Suprapubic skin (tissue), 4 donors: Measurements from ENCODE around the gene ANK2. TPM values are rescaled to one million over a fixed set of nuclear protein-coding genes. Genes with fewer than 3 reads are reported as not detected.

Experiments used
- DNase-seq, 2 donors: peaks; one replicate each; pipeline ENCODE4 v3.0.0-alpha.2; 2019; ENCODE audit warnings: low spot score in 2 of 2
- H3K27ac ChIP-seq: fragments of 200-600 bp; sonication (generic); one replicate; pipeline ENCODE4 v1.5.1; 2019
- H3K27me3 ChIP-seq: fragments of 200-600 bp; sonication (generic); one replicate; pipeline ENCODE4 v1.5.1; 2019
- H3K36me3 ChIP-seq: fragments of 200-600 bp; sonication (generic); one replicate; pipeline ENCODE4 v1.5.1; 2019
- H3K4me1 ChIP-seq: fragments of 200-600 bp; sonication (generic); one replicate; pipeline ENCODE4 v1.5.1; 2019
- H3K4me3 ChIP-seq: fragments of 200-600 bp; sonication (generic); one replicate; pipeline ENCODE4 v1.5.1; 2019; ENCODE audit warnings: mild to moderate bottlenecking
- H3K9me3 ChIP-seq: fragments of 200-600 bp; sonication (generic); one replicate; pipeline ENCODE4 v1.5.1; 2019
- EP300 ChIP-seq: sonication (generic); formaldehyde crosslinking; IDR thresholded peaks from one replicate; pipeline ENCODE4 v1.6.1; 2017; ENCODE audit warnings: antibody characterized with exemption
- POLR2A ChIP-seq, 2 donors: fragments of 450-650 bp; IDR thresholded peaks; one replicate each; pipeline ENCODE4 v1.6.1; 2017; ENCODE audit warnings: antibody characterized with exemption in 2 of 2, mild to moderate bottlenecking in 2 of 2, moderate library complexity in 2 of 2
- POLR2AphosphoS5 ChIP-seq, 3 donors: sonication (generic); formaldehyde crosslinking; IDR thresholded peaks; one replicate each; pipeline ENCODE4 v1.6.1; 2017; ENCODE audit warnings: antibody characterized with exemption in 3 of 3
- WGBS: methylation state at CpG from one replicate; pipeline ENCODE4 v1.1.5; 2018; 5-methylcytosine and 5-hydroxymethylcytosine counted together
- total RNA-seq, 4 donors: library from RNA; depleted of rRNA; stranded (reverse); fragments of >200 nt; gene quantifications; one replicate each; pipeline ENCODE4 v1.1.0, GENCODE V29; 2016
- TF ChIP-seq, protein P1 (sequence below), 2 donors: fragments of 200-600 bp in 1 of 2; fragments of 450-650 bp in 1 of 2; sonication (generic) in 1 of 2; IDR thresholded peaks; one replicate each; pipeline ENCODE4 v1.5.1; 2016 to 2019; ENCODE audit warnings: antibody characterized with exemption in 2 of 2, mild to moderate bottlenecking in 1 of 2, moderate library complexity in 1 of 2

Gene ANK2
- total RNA-seq, 4 donors from 2014 or later = 7.7 to 15.2 (median 11.2) TPM

DNA sequence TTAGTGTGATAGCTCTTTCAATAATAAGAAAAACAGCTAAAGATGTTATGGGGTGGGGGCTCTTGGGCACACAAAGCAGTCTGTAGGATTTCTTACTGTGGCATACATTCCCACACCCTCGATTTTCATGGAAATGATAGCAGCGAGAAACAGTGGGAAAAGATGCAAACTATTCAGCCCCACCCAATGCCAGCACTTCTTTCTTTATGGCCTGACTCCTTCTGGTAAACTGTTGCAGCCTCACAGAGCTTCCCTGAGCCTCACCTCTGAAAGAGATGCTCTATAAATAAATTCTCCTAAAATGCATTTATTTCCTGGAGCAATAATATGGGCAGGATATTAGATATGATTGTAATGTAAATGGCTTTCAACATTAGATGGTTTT lies 910 bp downstream of the ANK2 start:
- DNase-seq = no peak
- Histone ChIP-seq H3K9me3 (no peaks in the 10 kb centered on the region), H3K27me3 (no peaks in the 10 kb centered on the region), H3K4me3 (peak overlapping the region; percentile 19), H3K27ac (no peak overlapping the region), H3K36me3 (no peaks in the 10 kb centered on the region), H3K4me1 (no peaks in the 10 kb centered on the region)
- 16% methylated on average over 2 of the region's 2 CpGs for WGBS
- TF ChIP-seq POLR2AphosphoS5 (IDR thresholded peaks at IDR 0.05) = no peak
- TF ChIP-seq, protein P1, sequence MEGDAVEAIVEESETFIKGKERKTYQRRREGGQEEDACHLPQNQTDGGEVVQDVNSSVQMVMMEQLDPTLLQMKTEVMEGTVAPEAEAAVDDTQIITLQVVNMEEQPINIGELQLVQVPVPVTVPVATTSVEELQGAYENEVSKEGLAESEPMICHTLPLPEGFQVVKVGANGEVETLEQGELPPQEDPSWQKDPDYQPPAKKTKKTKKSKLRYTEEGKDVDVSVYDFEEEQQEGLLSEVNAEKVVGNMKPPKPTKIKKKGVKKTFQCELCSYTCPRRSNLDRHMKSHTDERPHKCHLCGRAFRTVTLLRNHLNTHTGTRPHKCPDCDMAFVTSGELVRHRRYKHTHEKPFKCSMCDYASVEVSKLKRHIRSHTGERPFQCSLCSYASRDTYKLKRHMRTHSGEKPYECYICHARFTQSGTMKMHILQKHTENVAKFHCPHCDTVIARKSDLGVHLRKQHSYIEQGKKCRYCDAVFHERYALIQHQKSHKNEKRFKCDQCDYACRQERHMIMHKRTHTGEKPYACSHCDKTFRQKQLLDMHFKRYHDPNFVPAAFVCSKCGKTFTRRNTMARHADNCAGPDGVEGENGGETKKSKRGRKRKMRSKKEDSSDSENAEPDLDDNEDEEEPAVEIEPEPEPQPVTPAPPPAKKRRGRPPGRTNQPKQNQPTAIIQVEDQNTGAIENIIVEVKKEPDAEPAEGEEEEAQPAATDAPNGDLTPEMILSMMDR (IDR thresholded peaks at IDR 0.05) = no peak
- TF ChIP-seq POLR2A (IDR thresholded peaks at IDR 0.05) = no peak
- no peak for TF ChIP-seq EP300

- Histone ChIP-seq H3K9me3 (no peaks in the 10 kb centered on the region), H3K4me1 (no peaks in the 10 kb centered on the region), H3K27me3 (no peaks in the 10 kb centered on the region), H3K4me3 (no peak overlapping the region), H3K27ac (no peak overlapping the region), H3K36me3 (no peaks in the 10 kb centered on the region)
- DNase-seq = no peak
- 49% methylated on average over 3 of the region's 3 CpGs for WGBS
- TF ChIP-seq EP300 = no peak
- TF ChIP-seq POLR2A (IDR thresholded peaks at IDR 0.05) = no peak
- TF ChIP-seq, protein P1 (IDR thresholded peaks at IDR 0.05) = no peak
These were observed 1.4 kb downstream of the ANK2 start for GRCh38 chr4:113050837-113051236.

GRCh38 chr4:113051361-113051760 lies 1.9 kb downstream of the ANK2 start:
- H3K4me1 ChIP-seq = no peaks in the 10 kb centered on the region
- no peak overlapping the region for H3K4me3 ChIP-seq
- no peaks in the 10 kb centered on the region for H3K36me3 ChIP-seq
- 84% methylated on average over 2 of the region's 2 CpGs for WGBS
- H3K27ac ChIP-seq = no peak overlapping the region
- no peaks in the 10 kb centered on the region for H3K9me3 ChIP-seq
- no peak for DNase-seq
- TF ChIP-seq EP300 = no peak
- no peaks in the 10 kb centered on the region for H3K27me3 ChIP-seq

- Histone ChIP-seq H3K27me3 (no peaks in the 10 kb centered on the region), H3K4me3 (no peak overlapping the region), H3K36me3 (no peaks in the 10 kb centered on the region), H3K27ac (no peak overlapping the region), H3K9me3 (no peaks in the 10 kb centered on the region), H3K4me1 (no peaks in the 10 kb centered on the region)
- no peak for DNase-seq
- TF ChIP-seq POLR2AphosphoS5 (IDR thresholded peaks at IDR 0.05) (no peak), EP300 (no peak), POLR2A (IDR thresholded peaks at IDR 0.05) (no peak)
- TF ChIP-seq, protein P1 (IDR thresholded peaks at IDR 0.05) = no peak
- WGBS = 83% methylated on average over 9 of the region's 9 CpGs
These were observed 3.0 kb downstream of the ANK2 start for GRCh38 chr4:113052379-113052951.

DNA sequence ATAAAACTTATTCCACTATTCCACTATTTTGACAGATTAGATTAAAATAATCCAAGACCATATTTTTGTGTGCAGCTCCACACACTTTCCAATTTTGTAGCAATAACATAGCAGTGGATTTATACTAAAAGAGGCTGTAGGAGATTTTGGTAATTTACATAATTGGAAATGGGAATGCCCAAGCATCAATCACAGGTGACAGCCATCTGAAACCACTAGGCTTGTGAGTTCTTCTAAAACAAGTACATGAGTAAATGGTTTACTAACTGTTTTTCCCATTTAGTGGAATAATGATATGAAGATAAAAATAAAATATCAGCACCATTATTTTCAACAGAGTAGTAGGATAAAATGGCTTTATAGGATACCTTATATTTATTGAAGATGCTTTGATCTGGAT lies 4.4 kb downstream of the ANK2 start:
- Histone ChIP-seq H3K27ac (no peak overlapping the region), H3K4me3 (no peak overlapping the region), H3K36me3 (no peaks in the 10 kb centered on the region), H3K4me1 (no peaks in the 10 kb centered on the region), H3K9me3 (no peaks in the 10 kb centered on the region), H3K27me3 (no peaks in the 10 kb centered on the region)
- no peak for TF ChIP-seq POLR2AphosphoS5 (IDR thresholded peaks at IDR 0.05)
- TF ChIP-seq, protein P1 (IDR thresholded peaks at IDR 0.05) = no peak
- no peak for TF ChIP-seq EP300
- TF ChIP-seq POLR2A (IDR thresholded peaks at IDR 0.05) = no peak
- DNase-seq = no peak

GRCh38 chr4:113056318-113056717 lies 6.9 kb downstream of the ANK2 start:
- TF ChIP-seq POLR2AphosphoS5 (IDR thresholded peaks at IDR 0.05) = no peak
- no peak for DNase-seq
- no peaks in the 10 kb centered on the region for H3K27me3 ChIP-seq
- H3K9me3 ChIP-seq = no peaks in the 10 kb centered on the region
- H3K4me1 ChIP-seq = no peaks in the 10 kb centered on the region
- no peak overlapping the region for H3K27ac ChIP-seq
- 77% methylated on average over 2 of the region's 2 CpGs for WGBS
- no peak overlapping the region for H3K4me3 ChIP-seq
- H3K36me3 ChIP-seq = no peaks in the 10 kb centered on the region
